Measurements from ENCODE around the gene DAAM2. TPM values are rescaled to one million over a fixed set of nuclear protein-coding genes. Genes with fewer than 3 reads are reported as not detected.

The DAAM2 gene
- total RNA-seq, 2 donors from 2014 or later, result 7.1 to 9.8 TPM

- no peak for DNase-seq
- intact Hi-C loops (cut with DNase I, micrococcal nuclease), result no loop called here
Measured at GRCh38 chr6:39912446-39912845, 120.3 kb downstream of the DAAM2 start.

GRCh38 chr6:39913391-39913916 lies 121.3 kb downstream of the DAAM2 start:
- intact Hi-C loops (cut with DNase I, micrococcal nuclease), result no loop called here
- no peak for DNase-seq
- ATAC-seq, result no peak

More at GRCh38 chr6:39912446-39912845, 120.3 kb downstream of the DAAM2 start:
- no peak for ATAC-seq

GRCh38 chr6:39914239-39914638 lies 122.1 kb downstream of the DAAM2 start:
- ATAC-seq, result no peak
- intact Hi-C loops (cut with DNase I, micrococcal nuclease), result no loop called here
- DNase-seq, result no peak

GRCh38 chr6:39915866-39916265 lies 123.7 kb downstream of the DAAM2 start:
- intact Hi-C loops (cut with DNase I, micrococcal nuclease), result no loop called here
- DNase-seq (no peak), ATAC-seq (no peak)

GRCh38 chr6:39917329-39917728 lies 125.2 kb downstream of the DAAM2 start:
- no peak for ATAC-seq

GRCh38 chr6:39917981-39918380 lies 125.8 kb downstream of the DAAM2 start:
- DNase-seq, result no peak
- intact Hi-C loops (cut with DNase I, micrococcal nuclease), result no loop called here
- peak; percentile 42 for ATAC-seq

More at GRCh38 chr6:39917329-39917728, 125.2 kb downstream of the DAAM2 start:
- no peak for DNase-seq
- intact Hi-C loops (cut with DNase I, micrococcal nuclease), result no loop called here

- ATAC-seq (no peak), DNase-seq (no peak)
- intact Hi-C loops (cut with DNase I, micrococcal nuclease), result no loop called here
Measured at GRCh38 chr6:39918831-39919230, 126.7 kb downstream of the DAAM2 start.

- ATAC-seq (peak; percentile 86), DNase-seq (no peak)
- intact Hi-C loops (cut with DNase I, micrococcal nuclease), result no loop called here
Measured at GRCh38 chr6:39920157-39920556, 128.0 kb downstream of the DAAM2 start.

GRCh38 chr6:39922821-39923220 lies 130.6 kb downstream of the DAAM2 start:
- no peak for ATAC-seq
- DNase-seq, result no peak
- intact Hi-C loops (cut with DNase I, micrococcal nuclease), result no loop called here

GRCh38 chr6:39923394-39923793 lies 131.2 kb downstream of the DAAM2 start:
- intact Hi-C loops (cut with DNase I, micrococcal nuclease), result no loop called here
- DNase-seq (peak; percentile 52 to 55), ATAC-seq (peak; percentile 73)

- DNase-seq (no peak), ATAC-seq (no peak)
- intact Hi-C loops (cut with DNase I, micrococcal nuclease), result no loop called here
Measured at GRCh38 chr6:39923861-39924260, 131.7 kb downstream of the DAAM2 start.

- ATAC-seq, result no peak
- intact Hi-C loops (cut with DNase I, micrococcal nuclease), result no loop called here
- no peak for DNase-seq
Measured at GRCh38 chr6:39924283-39924682, 132.1 kb downstream of the DAAM2 start.

GRCh38 chr6:39925191-39925930 lies 133.2 kb downstream of the DAAM2 start:
- ATAC-seq (no peak), DNase-seq (no peak)
- intact Hi-C loops (cut with DNase I, micrococcal nuclease), result no loop called here

- DNase-seq, result no peak
- ATAC-seq, result no peak
- intact Hi-C loops (cut with DNase I, micrococcal nuclease), result no loop called here
Measured at GRCh38 chr6:39925931-39926290, 133.7 kb downstream of the DAAM2 start.

- no peak for DNase-seq
- intact Hi-C loops (cut with DNase I, micrococcal nuclease), result no loop called here
- no peak for ATAC-seq
Measured at GRCh38 chr6:39926668-39927067, 134.5 kb downstream of the DAAM2 start.

GRCh38 chr6:39927159-39927558 lies 135.0 kb downstream of the DAAM2 start:
- intact Hi-C loops (cut with DNase I, micrococcal nuclease), result no loop called here
- DNase-seq (no peak), ATAC-seq (no peak)

GRCh38 chr6:39929039-39929732 lies 137.0 kb downstream of the DAAM2 start:
- no peak for ATAC-seq
- intact Hi-C loops (cut with DNase I, micrococcal nuclease), result no loop called here
- no peak for DNase-seq

- DNase-seq (no peak), ATAC-seq (no peak)
- intact Hi-C loops (cut with DNase I, micrococcal nuclease), result no loop called here
Measured at GRCh38 chr6:39929733-39930461, 137.7 kb downstream of the DAAM2 start.

- DNase-seq, result no peak
- intact Hi-C loops (cut with DNase I, micrococcal nuclease), result no loop called here
- ATAC-seq, result no peak
Measured at GRCh38 chr6:39930540-39930939, 138.4 kb downstream of the DAAM2 start.

GRCh38 chr6:39931607-39932006 lies 139.4 kb downstream of the DAAM2 start:
- no peak for ATAC-seq
- DNase-seq, result no peak
- intact Hi-C loops (cut with DNase I, micrococcal nuclease), result no loop called here

Data from left colon (tissue), 2 donors.